DOHH2 (cell line): Measurements from ENCODE around the gene CUL3.

Experiments used
- CTCF ChIP-seq: fragments of 200-600 bp; sonication (generic); IDR thresholded peaks from one replicate; pipeline ENCODE4 v1.5.1; 2014; ENCODE audit warnings: antibody characterized with exemption, mild to moderate bottlenecking, low read depth, low read length; ENCODE audit not compliant: poor library complexity, severe bottlenecking
- EZH2phosphoT487 ChIP-seq: fragments of 200-600 bp; sonication (generic); IDR thresholded peaks from 2 replicates; pipeline ENCODE4 v1.6.1; 2017; ENCODE audit warnings: borderline replicate concordance, mild to moderate bottlenecking, antibody characterized with exemption, low read length, moderate library complexity, mixed read lengths

DNA sequence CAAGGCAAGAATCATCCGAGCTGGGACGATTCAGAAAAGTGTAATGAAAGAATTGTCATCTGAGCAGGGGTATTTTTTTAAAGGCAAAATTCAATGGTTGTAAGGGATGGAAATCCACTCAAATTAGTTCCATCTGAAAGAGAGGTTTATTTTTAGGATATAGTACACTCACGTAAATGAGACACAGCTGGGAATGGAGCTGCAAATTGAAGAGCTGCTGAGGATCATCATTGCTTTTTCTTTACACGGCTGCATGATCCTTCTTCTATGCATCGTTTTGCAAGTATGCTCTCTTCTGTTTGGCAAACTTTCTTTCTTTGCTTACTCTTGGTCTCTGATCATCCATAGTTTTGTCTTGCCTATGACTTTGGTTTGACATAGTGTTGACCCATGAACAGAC lies 27.4 kb upstream of the CUL3 start:
- TF ChIP-seq CTCF (no peak), EZH2phosphoT487 (no peak)
